Colonic mucosa (tissue), 4 donors: ENCODE results near the gene ERLEC1. TPM values are rescaled to one million over a fixed set of nuclear protein-coding genes. Genes with fewer than 3 reads are reported as not detected.

Experiments
- DNase-seq: peaks from one replicate; pipeline ENCODE4 v3.0.0-alpha.2; 2020
- H3K27ac ChIP-seq: fragments of 200-600 bp; one replicate; pipeline ENCODE4 v1.8.0; 2021
- H3K27me3 ChIP-seq: fragments of 200-600 bp; one replicate; pipeline ENCODE4 v1.8.0; 2021
- H3K36me3 ChIP-seq: fragments of 200-600 bp; one replicate; pipeline ENCODE4 v1.8.0; 2021
- H3K4me1 ChIP-seq: fragments of 200-600 bp; one replicate; pipeline ENCODE4 v1.8.0; 2021; ENCODE audit warnings: mild to moderate bottlenecking
- H3K4me3 ChIP-seq: fragments of 200-600 bp; one replicate; pipeline ENCODE4 v1.8.0; 2021
- H3K9ac ChIP-seq, 2 donors: one replicate each; pipeline ENCODE4 v1.7.0; 2013; ENCODE audit warnings: control low read depth in 2 of 2, low read depth in 2 of 2, low read length in 2 of 2
- H3K9me3 ChIP-seq: fragments of 200-600 bp; one replicate; pipeline ENCODE4 v1.8.0; 2021
- intact Hi-C: fragments of 100-400 bp; cut with DNase I; formaldehyde crosslinking; loops from one replicate; pipeline ENCODE4 v1.14.1; 2022
- total RNA-seq, 2 donors: library from RNA; stranded (reverse); fragmentation: NEBNext Ultra II Directional in 1 of 2; extraction: Animal tissue kit (Norgen Biotek cat#: 25700) in 1 of 2; gene quantifications; one replicate each; pipeline ENCODE4 v1.2.1, GENCODE V29; 2021
- TF ChIP-seq, protein P1 (sequence below): fragments of 200-600 bp; IDR thresholded peaks from one replicate; pipeline ENCODE4 v1.8.0; 2022; ENCODE audit warnings: antibody characterized with exemption, mild to moderate bottlenecking
- donor health status: healthy.
- donor health status: DM: no; HTN: no; CAD: no.
- donor health status: DM: no; HTN: no; CAD: no.

Gene ERLEC1
- total RNA-seq, 2 donors from 2014 or later, result 34.2 to 51.9 TPM

DNA sequence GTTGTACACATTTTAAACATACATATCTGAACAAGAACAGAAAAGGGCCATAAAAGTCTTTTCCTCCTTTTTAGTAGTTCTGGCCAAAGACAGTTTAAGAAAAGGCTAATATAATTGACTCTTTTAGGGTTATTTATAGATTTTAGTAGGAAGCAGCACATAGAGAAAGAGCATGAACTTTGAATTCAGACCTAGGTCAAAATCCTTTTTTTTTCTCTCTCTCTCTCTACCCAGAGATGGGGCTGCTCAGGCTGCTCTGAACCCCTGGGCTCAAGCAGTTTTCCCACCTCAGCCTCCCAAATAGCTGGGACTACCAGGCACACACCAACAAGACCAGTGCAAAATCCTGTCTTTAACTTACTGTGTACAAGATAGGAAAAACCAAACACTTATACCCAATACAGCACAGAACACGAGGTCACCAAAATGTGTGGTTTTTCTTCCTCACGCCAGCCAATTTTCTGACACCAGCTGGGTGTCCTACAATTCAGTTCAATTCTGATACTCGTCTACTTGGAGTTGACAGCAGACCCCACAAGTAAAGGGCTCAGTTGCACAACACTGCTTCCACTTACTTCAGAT lies 32.1 kb downstream of the ERLEC1 start:
- TF ChIP-seq, protein P1, sequence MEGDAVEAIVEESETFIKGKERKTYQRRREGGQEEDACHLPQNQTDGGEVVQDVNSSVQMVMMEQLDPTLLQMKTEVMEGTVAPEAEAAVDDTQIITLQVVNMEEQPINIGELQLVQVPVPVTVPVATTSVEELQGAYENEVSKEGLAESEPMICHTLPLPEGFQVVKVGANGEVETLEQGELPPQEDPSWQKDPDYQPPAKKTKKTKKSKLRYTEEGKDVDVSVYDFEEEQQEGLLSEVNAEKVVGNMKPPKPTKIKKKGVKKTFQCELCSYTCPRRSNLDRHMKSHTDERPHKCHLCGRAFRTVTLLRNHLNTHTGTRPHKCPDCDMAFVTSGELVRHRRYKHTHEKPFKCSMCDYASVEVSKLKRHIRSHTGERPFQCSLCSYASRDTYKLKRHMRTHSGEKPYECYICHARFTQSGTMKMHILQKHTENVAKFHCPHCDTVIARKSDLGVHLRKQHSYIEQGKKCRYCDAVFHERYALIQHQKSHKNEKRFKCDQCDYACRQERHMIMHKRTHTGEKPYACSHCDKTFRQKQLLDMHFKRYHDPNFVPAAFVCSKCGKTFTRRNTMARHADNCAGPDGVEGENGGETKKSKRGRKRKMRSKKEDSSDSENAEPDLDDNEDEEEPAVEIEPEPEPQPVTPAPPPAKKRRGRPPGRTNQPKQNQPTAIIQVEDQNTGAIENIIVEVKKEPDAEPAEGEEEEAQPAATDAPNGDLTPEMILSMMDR, result no peak
- intact Hi-C loops, result no loop called here
- Histone ChIP-seq H3K27me3 (no peaks in the 10 kb centered on the region), H3K4me3 (no peak overlapping the region), H3K36me3 (no peaks in the 10 kb centered on the region), H3K9ac (no peak overlapping the region), H3K27ac (no peak overlapping the region), H3K4me1 (no peaks in the 10 kb centered on the region), H3K9me3 (no peaks in the 10 kb centered on the region)
- DNase-seq, result no peak

DNA sequence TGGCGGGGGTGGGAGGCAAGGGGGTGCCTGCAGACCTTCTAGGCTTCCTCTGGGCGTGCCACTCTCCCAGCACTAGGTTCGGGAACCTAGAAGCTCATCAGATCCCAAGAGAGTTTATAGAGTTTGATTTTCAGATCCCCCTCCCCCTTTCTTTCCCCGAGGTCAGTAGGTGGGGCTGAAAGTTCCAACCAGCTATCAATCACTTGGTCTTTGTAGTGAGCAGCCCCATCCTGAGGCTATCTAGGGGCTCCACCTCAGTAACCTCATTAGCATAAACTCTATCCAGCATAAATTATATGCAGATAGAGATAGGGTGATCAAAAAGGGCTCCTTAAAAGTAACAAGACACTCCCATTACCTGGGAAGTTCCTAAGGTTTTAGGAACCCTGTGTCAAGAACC lies 32.8 kb downstream of the ERLEC1 start:
- no peaks in the 10 kb centered on the region for H3K4me1 ChIP-seq
- no peaks in the 10 kb centered on the region for H3K9me3 ChIP-seq
- no peak overlapping the region for H3K9ac ChIP-seq
- DNase-seq, result no peak
- no peaks in the 10 kb centered on the region for H3K27me3 ChIP-seq
- intact Hi-C loops, result no loop called here
- TF ChIP-seq, protein P1, result no peak
- H3K27ac ChIP-seq, result peak overlapping the region; percentile 1
- no peaks in the 10 kb centered on the region for H3K36me3 ChIP-seq
- no peak overlapping the region for H3K4me3 ChIP-seq

DNA sequence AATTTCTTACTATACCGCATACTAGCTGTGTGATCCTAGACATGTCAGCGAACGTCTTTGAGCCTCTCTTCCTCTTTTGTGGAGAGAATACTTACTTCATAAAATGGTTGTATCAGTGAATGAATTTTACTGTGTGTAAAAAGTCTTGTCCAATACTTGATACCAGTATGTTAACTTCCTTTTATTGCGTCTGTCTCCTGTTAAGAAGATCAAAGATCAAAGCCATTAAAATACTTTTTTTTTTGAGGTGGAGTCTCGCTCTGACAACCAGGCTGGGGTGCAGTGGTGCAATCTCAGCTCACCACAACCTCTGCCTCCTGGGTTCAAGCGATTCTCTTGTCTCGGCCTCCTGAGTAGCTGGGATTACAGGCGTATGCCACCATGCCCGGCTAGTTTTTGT lies 33.2 kb downstream of the ERLEC1 start:
- DNase-seq, result peak; percentile 20
- Histone ChIP-seq H3K4me1 (no peaks in the 10 kb centered on the region), H3K9me3 (no peaks in the 10 kb centered on the region), H3K9ac (no peak overlapping the region), H3K27me3 (no peaks in the 10 kb centered on the region), H3K4me3 (no peak overlapping the region), H3K27ac (peak overlapping the region; percentile 1), H3K36me3 (no peaks in the 10 kb centered on the region)
- TF ChIP-seq, protein P1, result no peak
- intact Hi-C loops, result no loop called here

DNA sequence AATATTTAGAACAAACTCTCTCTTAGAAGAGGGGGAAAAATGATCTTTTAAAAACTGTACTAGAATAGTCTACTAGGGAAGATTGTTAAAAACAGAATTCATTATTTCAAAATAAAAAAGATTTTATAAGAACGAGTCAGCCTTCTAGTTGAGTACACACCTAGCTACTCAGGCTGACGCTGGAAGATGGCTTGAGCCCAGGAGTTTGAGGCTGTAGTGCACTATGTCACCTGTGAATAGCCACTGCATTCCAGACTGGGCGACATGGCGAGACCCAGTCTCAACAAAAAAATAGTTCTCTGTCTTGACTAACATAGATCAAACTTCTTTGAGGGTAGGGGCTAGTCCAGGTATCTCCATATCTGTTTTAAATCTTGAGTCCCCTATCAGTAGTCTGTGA lies 33.9 kb downstream of the ERLEC1 start:
- Histone ChIP-seq H3K27ac (no peak overlapping the region), H3K4me3 (no peak overlapping the region), H3K36me3 (no peaks in the 10 kb centered on the region), H3K4me1 (no peaks in the 10 kb centered on the region), H3K9me3 (no peaks in the 10 kb centered on the region), H3K27me3 (no peaks in the 10 kb centered on the region), H3K9ac (no peak overlapping the region)
- no peak for DNase-seq
- TF ChIP-seq, protein P1, result no peak
- intact Hi-C loops, result no loop called here

DNA sequence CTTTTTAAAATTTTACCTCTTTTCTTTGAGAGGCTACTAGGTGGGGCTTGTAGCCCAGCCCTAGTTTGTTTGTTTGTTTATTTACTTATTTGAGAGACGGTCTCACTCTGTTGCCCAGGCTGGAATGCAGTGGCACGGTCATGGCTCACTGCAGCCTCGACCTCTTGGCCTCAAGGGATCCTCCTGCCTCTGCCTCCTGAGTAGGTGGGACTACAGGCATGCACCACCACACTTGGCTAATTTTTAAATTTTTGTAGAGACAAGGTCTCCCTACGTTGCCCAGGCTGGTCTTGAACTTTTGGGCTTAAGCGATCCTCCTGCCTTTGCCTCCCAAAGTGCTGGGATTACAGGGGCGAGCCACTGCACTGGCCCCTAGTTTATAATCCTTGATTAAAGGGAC lies 35.0 kb downstream of the ERLEC1 start:
- intact Hi-C loops, result no loop called here
- no peak for DNase-seq
- no peak overlapping the region for H3K4me3 ChIP-seq
- TF ChIP-seq, protein P1, result no peak
- no peak overlapping the region for H3K9ac ChIP-seq
- no peaks in the 10 kb centered on the region for H3K36me3 ChIP-seq
- H3K27ac ChIP-seq, result no peak overlapping the region
- H3K27me3 ChIP-seq, result no peaks in the 10 kb centered on the region
- no peaks in the 10 kb centered on the region for H3K9me3 ChIP-seq
- no peaks in the 10 kb centered on the region for H3K4me1 ChIP-seq
